GM21619 (cell line): ENCODE data around the gene LUZP2.

Source experiments
- ATAC-seq: cut with Tn5 transposase; IDR thresholded peaks from one replicate; pipeline ENCODE4 v1.9.1; 2021; ENCODE audit not compliant: unreplicated experiment

Gene LUZP2

GRCh38 chr11:24496736-24497725 lies at the start of gene LUZP2:
TSS of gene LUZP2 (plus strand) at chr11:24497053.
- ATAC-seq = no peak

- no peak for ATAC-seq
Observed at GRCh38 chr11:24453129-24453718, 43.6 kb upstream of the LUZP2 start.

- ATAC-seq = no peak
Observed at GRCh38 chr11:24457985-24458384, 38.9 kb upstream of the LUZP2 start.

GRCh38 chr11:24470431-24470830 lies 26.4 kb upstream of the LUZP2 start:
- no peak for ATAC-seq

GRCh38 chr11:24471084-24471483 lies 25.8 kb upstream of the LUZP2 start:
- no peak for ATAC-seq

GRCh38 chr11:24478718-24479117 lies 18.1 kb upstream of the LUZP2 start:
- ATAC-seq = no peak

GRCh38 chr11:24489477-24489876 lies 7.4 kb upstream of the LUZP2 start:
- ATAC-seq = no peak

GRCh38 chr11:24496386-24496735 lies 492 bp upstream of the LUZP2 start:
- no peak for ATAC-seq

GRCh38 chr11:24497831-24498230 lies 978 bp downstream of the LUZP2 start:
- ATAC-seq = no peak

GRCh38 chr11:24502425-24502824 lies 5.6 kb downstream of the LUZP2 start:
- no peak for ATAC-seq

GRCh38 chr11:24509114-24509513 lies 12.3 kb downstream of the LUZP2 start:
- ATAC-seq = no peak

- ATAC-seq = no peak
Observed at GRCh38 chr11:24511511-24511910, 14.7 kb downstream of the LUZP2 start.

GRCh38 chr11:24513479-24514218 lies 16.8 kb downstream of the LUZP2 start:
- ATAC-seq = no peak

GRCh38 chr11:24514219-24514594 lies 17.4 kb downstream of the LUZP2 start:
- no peak for ATAC-seq

GRCh38 chr11:24515632-24516031 lies 18.8 kb downstream of the LUZP2 start:
- no peak for ATAC-seq

- no peak for ATAC-seq
Observed at GRCh38 chr11:24516638-24517037, 19.8 kb downstream of the LUZP2 start.

- no peak for ATAC-seq
Observed at GRCh38 chr11:24521601-24522000, 24.7 kb downstream of the LUZP2 start.

- ATAC-seq = no peak
Observed at GRCh38 chr11:24524156-24524555, 27.3 kb downstream of the LUZP2 start.

GRCh38 chr11:24531528-24531927 lies 34.7 kb downstream of the LUZP2 start:
- no peak for ATAC-seq

GRCh38 chr11:24543771-24544170 lies 46.9 kb downstream of the LUZP2 start:
- no peak for ATAC-seq

- ATAC-seq = no peak
Observed at GRCh38 chr11:24556693-24557092, 59.8 kb downstream of the LUZP2 start.

- no peak for ATAC-seq
Observed at GRCh38 chr11:24559315-24559714, 62.5 kb downstream of the LUZP2 start.
